D721Med (cell line): ENCODE data around the gene RRBP1.

Experiments used
- DNase-seq: peaks from one replicate; pipeline ENCODE4 v3.0.0; 2011; ENCODE audit warnings: low spot score; ENCODE audit not compliant: insufficient read length
- FAIRE-seq: peaks from 2 replicates; lab custom pipeline; 2011; peaks lifted over from hg19 to GRCh38; lab: Jason Lieb, UNC
- CTCF ChIP-seq: IDR thresholded peaks from 2 replicates; pipeline ENCODE4 v1.5.1; 2012; ENCODE audit warnings: mild to moderate bottlenecking, control low read depth; ENCODE audit not compliant: insufficient read depth; ENCODE audit errors: missing control alignments

The RRBP1 gene

GRCh38 chr20:17643531-17644188, 38.4 kb downstream of the RRBP1 start:
- FAIRE-seq (no peak), DNase-seq (no peak)
- no peak for TF ChIP-seq CTCF

GRCh38 chr20:17642404-17643269, 39.4 kb downstream of the RRBP1 start:
- no peak for TF ChIP-seq CTCF
- FAIRE-seq (no peak), DNase-seq (no peak)

- no peak for TF ChIP-seq CTCF
- DNase-seq (no peak), FAIRE-seq (no peak)
These were observed 40.0 kb downstream of the RRBP1 start for GRCh38 chr20:17641993-17642392.

- DNase-seq (no peak), FAIRE-seq (no peak)
- TF ChIP-seq CTCF: no peak
These were observed 40.5 kb downstream of the RRBP1 start for GRCh38 chr20:17641520-17641964.

GRCh38 chr20:17640875-17641378, 41.1 kb downstream of the RRBP1 start:
- DNase-seq (no peak), FAIRE-seq (no peak)
- TF ChIP-seq CTCF: no peak

GRCh38 chr20:17640146-17640874, 41.7 kb downstream of the RRBP1 start:
- FAIRE-seq: no peak
- DNase-seq: no peak
- no peak for TF ChIP-seq CTCF
